ENCODE data around the gene PYCR2.
A peak's percentile ranks its signal among the peaks of the same experiment; 100 is the strongest.

Gene PYCR2

GRCh38 chr1:225887030-225887314 is 37.1 kb downstream of the PYCR2 start:
- no peak overlapping the region for H3K4me3 ChIP-seq (ENCODE audit: low read depth, low read length)
- TF ChIP-seq, protein P1, sequence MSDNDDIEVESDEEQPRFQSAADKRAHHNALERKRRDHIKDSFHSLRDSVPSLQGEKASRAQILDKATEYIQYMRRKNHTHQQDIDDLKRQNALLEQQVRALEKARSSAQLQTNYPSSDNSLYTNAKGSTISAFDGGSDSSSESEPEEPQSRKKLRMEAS (IDR thresholded peaks at IDR 0.05; ENCODE audit: low read depth, low read length): no peak
- TF ChIP-seq, protein P2, sequence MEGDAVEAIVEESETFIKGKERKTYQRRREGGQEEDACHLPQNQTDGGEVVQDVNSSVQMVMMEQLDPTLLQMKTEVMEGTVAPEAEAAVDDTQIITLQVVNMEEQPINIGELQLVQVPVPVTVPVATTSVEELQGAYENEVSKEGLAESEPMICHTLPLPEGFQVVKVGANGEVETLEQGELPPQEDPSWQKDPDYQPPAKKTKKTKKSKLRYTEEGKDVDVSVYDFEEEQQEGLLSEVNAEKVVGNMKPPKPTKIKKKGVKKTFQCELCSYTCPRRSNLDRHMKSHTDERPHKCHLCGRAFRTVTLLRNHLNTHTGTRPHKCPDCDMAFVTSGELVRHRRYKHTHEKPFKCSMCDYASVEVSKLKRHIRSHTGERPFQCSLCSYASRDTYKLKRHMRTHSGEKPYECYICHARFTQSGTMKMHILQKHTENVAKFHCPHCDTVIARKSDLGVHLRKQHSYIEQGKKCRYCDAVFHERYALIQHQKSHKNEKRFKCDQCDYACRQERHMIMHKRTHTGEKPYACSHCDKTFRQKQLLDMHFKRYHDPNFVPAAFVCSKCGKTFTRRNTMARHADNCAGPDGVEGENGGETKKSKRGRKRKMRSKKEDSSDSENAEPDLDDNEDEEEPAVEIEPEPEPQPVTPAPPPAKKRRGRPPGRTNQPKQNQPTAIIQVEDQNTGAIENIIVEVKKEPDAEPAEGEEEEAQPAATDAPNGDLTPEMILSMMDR (IDR thresholded peaks at IDR 0.05; ENCODE audit: low read depth, low read length): no peak
- TF ChIP-seq MYC (IDR thresholded peaks at IDR 0.05; ENCODE audit: low read depth, low read length) (no peak), POLR2A (IDR thresholded peaks at IDR 0.05; ENCODE audit: extremely low read depth, insufficient read length) (no peak)
- DNase-seq (ENCODE audit: low read depth): no peak

DNA sequence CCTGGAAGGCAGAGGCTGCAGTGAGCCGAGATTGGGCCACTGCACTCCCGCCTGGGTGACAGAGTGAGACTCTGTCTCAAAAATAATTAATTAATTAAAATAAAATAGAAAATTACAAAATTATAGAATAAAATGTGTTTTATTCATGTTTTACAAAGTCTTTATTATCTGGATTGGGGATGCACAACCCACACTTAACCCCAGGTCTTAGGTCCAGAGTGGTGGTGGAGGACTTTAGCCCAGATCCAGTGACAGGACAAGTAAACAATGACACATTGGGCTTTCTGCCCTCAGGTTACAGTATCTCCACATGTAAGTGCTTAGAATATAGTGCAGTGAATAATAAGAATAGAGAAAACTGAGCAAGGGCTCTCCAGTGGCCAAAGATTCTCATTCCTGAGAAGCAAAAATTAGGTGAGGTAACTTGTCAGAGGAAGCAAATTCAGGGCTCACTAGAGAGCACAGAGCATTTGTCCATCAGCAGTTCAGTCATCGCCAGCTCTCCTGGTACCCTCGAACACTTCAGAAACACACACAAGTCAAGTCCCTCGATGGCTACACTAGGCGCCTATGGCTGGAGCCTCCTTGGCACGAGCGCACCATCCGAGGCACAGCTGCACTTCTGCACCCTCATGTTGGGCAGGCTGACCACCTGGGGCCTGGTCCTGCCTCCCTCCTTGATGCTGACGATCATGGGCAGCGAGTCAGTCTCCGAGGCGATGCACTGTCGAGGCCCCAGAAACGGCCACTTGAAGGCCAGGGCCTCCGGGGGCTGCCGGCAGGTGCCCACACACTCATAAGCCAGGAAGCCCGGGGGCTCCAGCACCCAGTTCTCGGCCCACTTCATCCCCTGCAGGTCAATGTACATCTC is 37.7 kb downstream of the PYCR2 start:
- TF ChIP-seq MYC (IDR thresholded peaks at IDR 0.05; ENCODE audit: low read depth, low read length) (no peak), POLR2A (IDR thresholded peaks at IDR 0.05; ENCODE audit: extremely low read depth, insufficient read length) (no peak)
- TF ChIP-seq, protein P2 (IDR thresholded peaks at IDR 0.05; ENCODE audit: low read depth, low read length): no peak
- TF ChIP-seq, protein P1 (IDR thresholded peaks at IDR 0.05; ENCODE audit: low read depth, low read length): no peak
- H3K4me3 ChIP-seq (ENCODE audit: low read depth, low read length): no peak overlapping the region
- no peak for DNase-seq (ENCODE audit: low read depth)

- H3K4me3 ChIP-seq (ENCODE audit: low read depth, low read length): no peak overlapping the region
- TF ChIP-seq, protein P2 (IDR thresholded peaks at IDR 0.05; ENCODE audit: low read depth, low read length): no peak
- TF ChIP-seq, protein P1 (IDR thresholded peaks at IDR 0.05; ENCODE audit: low read depth, low read length): no peak
- TF ChIP-seq MYC (IDR thresholded peaks at IDR 0.05; ENCODE audit: low read depth, low read length) (no peak), POLR2A (IDR thresholded peaks at IDR 0.05; ENCODE audit: extremely low read depth, insufficient read length) (no peak)
- DNase-seq (ENCODE audit: low read depth): peak; percentile 12
Measured at GRCh38 chr1:225885336-225885735, 38.7 kb downstream of the PYCR2 start.

GRCh38 chr1:225883616-225884265 is 40.3 kb downstream of the PYCR2 start:
- H3K4me3 ChIP-seq (ENCODE audit: low read depth, low read length): no peak overlapping the region

GRCh38 chr1:225882694-225883615 is 41.1 kb downstream of the PYCR2 start:
- H3K4me3 ChIP-seq (ENCODE audit: low read depth, low read length): peak overlapping the region; percentile 69
- no peak for TF ChIP-seq POLR2A (IDR thresholded peaks at IDR 0.05; ENCODE audit: extremely low read depth, insufficient read length)
- TF ChIP-seq, protein P1 (IDR thresholded peaks at IDR 0.05; ENCODE audit: low read depth, low read length): no peak
- no peak for TF ChIP-seq MYC (IDR thresholded peaks at IDR 0.05; ENCODE audit: low read depth, low read length)
- TF ChIP-seq, protein P2 (IDR thresholded peaks at IDR 0.05; ENCODE audit: low read depth, low read length): no peak
- peak; percentile 60 for DNase-seq (ENCODE audit: low read depth)

More at GRCh38 chr1:225883616-225884265, 40.3 kb downstream of the PYCR2 start:
- TF ChIP-seq, protein P1 (IDR thresholded peaks at IDR 0.05; ENCODE audit: low read depth, low read length): no peak
- TF ChIP-seq MYC (IDR thresholded peaks at IDR 0.05; ENCODE audit: low read depth, low read length) (no peak), POLR2A (IDR thresholded peaks at IDR 0.05; ENCODE audit: extremely low read depth, insufficient read length) (no peak)
- TF ChIP-seq, protein P2 (IDR thresholded peaks at IDR 0.05; ENCODE audit: low read depth, low read length): no peak
- DNase-seq (ENCODE audit: low read depth): no peak

All from NB4 (cell line).